Neuronal stem cell (in vitro differentiated cells): ENCODE measurements around the gene KLC3.

Source experiments
- DNase-seq: peaks from one replicate; pipeline ENCODE4 v3.0.0-alpha.2; 2013; ENCODE audit warnings: low spot score
- H2AFZ ChIP-seq: one replicate; pipeline ENCODE4 v1.6.1; 2013; ENCODE audit warnings: mild to moderate bottlenecking, low read length, inconsistent platforms
- H2AK5ac ChIP-seq: 2 replicates; pipeline ENCODE4 v1.6.1; 2013; ENCODE audit warnings: low read depth, mild to moderate bottlenecking, inconsistent platforms, low read length, moderate library complexity, mixed read lengths
- H2BK120ac ChIP-seq: 2 replicates; pipeline ENCODE4 v1.6.1; 2013; ENCODE audit warnings: low read depth, mild to moderate bottlenecking, inconsistent platforms, low read length, moderate library complexity, mixed read lengths
- H2BK12ac ChIP-seq: one replicate; pipeline ENCODE4 v1.6.1; 2013; ENCODE audit warnings: low read length, inconsistent platforms
- H2BK15ac ChIP-seq: 2 replicates; pipeline ENCODE4 v1.6.1; 2013; ENCODE audit warnings: mild to moderate bottlenecking, low read length, inconsistent platforms, mixed read lengths
- H2BK5ac ChIP-seq: one replicate; pipeline ENCODE4 v1.6.1; 2013; ENCODE audit warnings: inconsistent platforms, mild to moderate bottlenecking, low read length, moderate library complexity
- H3K14ac ChIP-seq: one replicate; pipeline ENCODE4 v1.6.1; 2013; ENCODE audit warnings: low read length, inconsistent platforms
- H3K18ac ChIP-seq: 2 replicates; pipeline ENCODE4 v1.6.1; 2013; ENCODE audit warnings: low read length, inconsistent platforms
- H3K23ac ChIP-seq: 2 replicates; pipeline ENCODE4 v1.6.1; 2013; ENCODE audit warnings: low read depth, mild to moderate bottlenecking, mixed read lengths, low read length, inconsistent platforms; ENCODE audit not compliant: poor library complexity
- H3K27ac ChIP-seq: replicated peaks from 3 replicates; pipeline ENCODE4 v1.5.1; 2013; ENCODE audit warnings: low read length, inconsistent platforms
- H3K27me3 ChIP-seq, 3 experiments: 2 replicates each; pipeline ENCODE4 v1.6.1; 2013; ENCODE audit warnings: low read length in 3 of 3, mild to moderate bottlenecking in 2 of 3, inconsistent platforms in 1 of 3, low read depth in 1 of 3, mixed read lengths in 1 of 3, moderate library complexity in 1 of 3; ENCODE audit not compliant: control insufficient read depth in 3 of 3, insufficient read depth in 3 of 3
- H3K36me3 ChIP-seq, 2 donors: replicated peaks in 1 of 2; 2 replicates each; pipeline ENCODE4 v1.6.1; 2013; ENCODE audit warnings: low read length in 2 of 2; ENCODE audit not compliant: control insufficient read depth in 2 of 2, insufficient read depth in 2 of 2
- H3K4ac ChIP-seq: 2 replicates; pipeline ENCODE4 v1.6.1; 2013; ENCODE audit warnings: inconsistent platforms, mild to moderate bottlenecking, low read length, moderate library complexity
- H3K4me1 ChIP-seq, 2 donors: 1 replicate in 1 of 2; 2 replicates in 1 of 2; pipeline ENCODE4 v1.6.1; 2013; ENCODE audit warnings: low read length in 2 of 2, low read depth in 1 of 2; ENCODE audit not compliant: control insufficient read depth in 2 of 2, insufficient read depth in 1 of 2
- H3K4me2 ChIP-seq: one replicate; pipeline ENCODE4 v1.6.1; 2013; ENCODE audit warnings: mild to moderate bottlenecking, low read length, inconsistent platforms; ENCODE audit not compliant: insufficient read depth, poor library complexity, severe bottlenecking
- H3K4me3 ChIP-seq, 2 donors: 2 replicates each; pipeline ENCODE4 v1.5.1; 2013; ENCODE audit warnings: low read length in 2 of 2, mild to moderate bottlenecking in 2 of 2, inconsistent platforms in 1 of 2, moderate library complexity in 1 of 2
- H3K79me1 ChIP-seq: one replicate; pipeline ENCODE4 v1.6.1; 2013; ENCODE audit warnings: low read depth, mild to moderate bottlenecking, inconsistent platforms, low read length, moderate library complexity
- H3K9ac ChIP-seq: one replicate; pipeline ENCODE4 v1.6.1; 2013; ENCODE audit warnings: mild to moderate bottlenecking, low read depth, low read length, inconsistent platforms; ENCODE audit not compliant: poor library complexity
- H3K9me3 ChIP-seq, 2 donors: replicated peaks in 1 of 2; 2 replicates each; pipeline versions ENCODE3 to v1.6.1; 2013; ENCODE audit warnings: low read length in 2 of 2, mild to moderate bottlenecking in 2 of 2, inconsistent platforms in 1 of 2, low read depth in 1 of 2, mixed read lengths in 1 of 2, moderate library complexity in 1 of 2; ENCODE audit not compliant: control insufficient read depth in 2 of 2, insufficient read depth in 1 of 2
- H4K8ac ChIP-seq: one replicate; pipeline ENCODE4 v1.6.1; 2013; ENCODE audit warnings: low read depth, mild to moderate bottlenecking, inconsistent platforms, low read length, moderate library complexity
- H4K91ac ChIP-seq: one replicate; pipeline ENCODE4 v1.6.1; 2013; ENCODE audit warnings: low read length, low read depth, mild to moderate bottlenecking, inconsistent platforms; ENCODE audit not compliant: poor library complexity
- WGBS, 2 donors: extraction: QIAGEN DNeasy Blood & Tissue Kit; methylation state at CpG; one replicate each; pipeline ENCODE4 v1.1.7; 2013; ENCODE audit warnings: missing lambda C conversion rate in 2 of 2, mixed read lengths in 1 of 2; ENCODE audit not compliant: insufficient read length in 2 of 2, insufficient replicate concordance in 1 of 2; ENCODE audit errors: extremely low coverage in 2 of 2; 5-methylcytosine and 5-hydroxymethylcytosine counted together

The KLC3 gene

DNA sequence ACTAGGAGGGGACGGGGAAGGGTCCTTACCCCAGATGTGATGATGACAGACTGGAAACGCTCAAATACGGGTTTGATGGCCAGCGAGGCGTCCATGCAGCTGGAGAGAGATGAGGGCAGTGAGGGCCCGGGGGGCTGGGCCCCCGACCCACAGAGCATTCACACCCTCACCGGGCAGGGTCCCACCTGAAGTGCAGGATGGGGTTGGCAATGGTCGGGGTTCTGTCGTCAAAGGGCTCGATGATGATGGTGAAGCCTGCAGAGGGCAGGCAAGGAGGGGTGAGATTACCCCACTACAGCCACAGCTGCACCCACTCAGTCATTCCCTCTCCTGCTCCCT, 16.9 kb downstream of the KLC3 start:
- Histone ChIP-seq H2BK120ac (no peak overlapping the region), H3K23ac (no peak overlapping the region), H4K8ac (no peak overlapping the region), H3K14ac (no peak overlapping the region), H2BK15ac (no peak overlapping the region), H3K79me1 (peaks cover 6% of the 10 kb centered on the region), H3K9me3 (peaks cover 0 to 5% of the 10 kb centered on the region in 2 donors), H4K91ac (no peak overlapping the region), H3K4me1 (no peaks in the 10 kb centered on the region), H3K4ac (no peak overlapping the region), H2BK12ac (no peak overlapping the region), H3K27me3 (no peaks in the 10 kb centered on the region), H3K18ac (no peak overlapping the region), H3K36me3 (peaks cover 65 to 87% of the 10 kb centered on the region in 2 donors), H2BK5ac (peak overlapping the region; percentile 5), H2AK5ac (no peak overlapping the region), H3K9ac (no peak overlapping the region), H2AFZ (no peak overlapping the region), H3K27ac (no peak overlapping the region), H3K4me2 (no peak overlapping the region), H3K4me3 (no peak overlapping the region)
- no peak for DNase-seq
- WGBS, 2 donors: no CpG with 5 or more reads among the region's 11 CpGs

DNA sequence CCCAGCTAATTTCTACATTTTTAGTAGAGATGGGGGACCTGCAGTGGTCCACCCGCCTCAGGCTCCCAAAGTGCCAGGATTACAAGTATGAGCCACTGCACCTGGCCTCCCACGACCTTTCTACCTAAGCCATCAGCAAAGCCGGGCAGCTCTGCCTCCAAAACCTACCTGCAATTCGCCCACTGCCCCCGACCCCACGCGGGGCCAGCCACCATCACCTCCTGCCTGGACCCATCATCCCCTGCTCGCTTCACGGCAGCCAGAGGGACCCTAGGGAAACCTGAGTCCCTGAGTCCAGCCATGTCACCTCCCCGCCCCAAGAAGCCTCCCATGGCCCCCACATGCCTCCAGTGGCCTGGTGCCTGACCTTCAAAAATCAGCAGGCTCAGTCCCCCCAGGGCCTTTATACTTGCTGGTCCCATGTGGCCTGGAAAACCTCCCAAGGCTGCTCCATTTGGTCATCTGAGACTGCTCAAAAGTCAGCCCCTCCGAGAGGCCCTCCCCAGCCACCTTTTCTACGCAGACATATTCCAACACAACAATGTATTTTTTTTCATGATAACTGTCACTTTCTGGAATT, 17.8 kb downstream of the KLC3 start:
- peaks cover 0 to 2% (median 0%) of the 10 kb centered on the region in 3 experiments for H3K27me3 ChIP-seq
- H3K18ac ChIP-seq: no peak overlapping the region
- H3K4me1 ChIP-seq: no peaks in the 10 kb centered on the region
- WGBS, 2 donors: no CpG with 5 or more reads among the region's 12 CpGs
- peak overlapping the region; percentile 85 for H3K23ac ChIP-seq
- no peak overlapping the region for H2BK120ac ChIP-seq
- no peak for DNase-seq
- H2BK15ac ChIP-seq: no peak overlapping the region
- peak overlapping the region; percentile 5 for H2BK5ac ChIP-seq
- H2AK5ac ChIP-seq: no peak overlapping the region
- H3K27ac ChIP-seq: no peak overlapping the region
- H3K79me1 ChIP-seq: peaks cover 6% of the 10 kb centered on the region
- no peak overlapping the region for H3K14ac ChIP-seq
- H3K9ac ChIP-seq: no peak overlapping the region
- peaks cover 0 to 5% of the 10 kb centered on the region in 2 donors for H3K9me3 ChIP-seq
- no peak overlapping the region for H2AFZ ChIP-seq
- no peak overlapping the region for H3K4me2 ChIP-seq
- no peak overlapping the region for H2BK12ac ChIP-seq
- no peak overlapping the region for H4K8ac ChIP-seq
- no peak overlapping the region for H4K91ac ChIP-seq
- no peak overlapping the region for H3K4ac ChIP-seq
- H3K4me3 ChIP-seq: no peak overlapping the region
- peaks cover 66 to 87% of the 10 kb centered on the region in 2 donors for H3K36me3 ChIP-seq

DNA sequence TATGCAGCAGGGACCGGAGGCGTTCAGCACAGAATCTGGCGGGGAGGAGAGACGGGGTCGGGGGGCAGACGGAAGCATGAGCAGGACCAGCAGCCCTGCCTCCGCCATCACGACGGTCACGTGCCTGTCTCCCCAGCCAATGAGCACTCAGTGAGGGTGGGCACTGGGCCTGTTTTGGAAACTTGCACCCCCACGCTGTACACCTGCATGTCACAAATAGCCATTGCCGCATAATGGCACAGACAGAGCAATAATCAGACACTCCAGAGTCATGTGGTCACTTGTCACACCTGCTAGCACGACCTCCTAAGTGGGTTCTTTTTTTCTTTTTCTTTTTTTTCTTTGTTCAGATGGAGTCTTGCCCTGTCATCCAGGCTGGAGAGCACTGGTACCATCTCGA, 21.1 kb downstream of the KLC3 start:
- WGBS, 2 donors: no CpG with 5 or more reads among the region's 14 CpGs
- H2BK5ac ChIP-seq: no peak overlapping the region
- H3K36me3 ChIP-seq: peaks cover 54 to 84% of the 10 kb centered on the region in 2 donors

DNA sequence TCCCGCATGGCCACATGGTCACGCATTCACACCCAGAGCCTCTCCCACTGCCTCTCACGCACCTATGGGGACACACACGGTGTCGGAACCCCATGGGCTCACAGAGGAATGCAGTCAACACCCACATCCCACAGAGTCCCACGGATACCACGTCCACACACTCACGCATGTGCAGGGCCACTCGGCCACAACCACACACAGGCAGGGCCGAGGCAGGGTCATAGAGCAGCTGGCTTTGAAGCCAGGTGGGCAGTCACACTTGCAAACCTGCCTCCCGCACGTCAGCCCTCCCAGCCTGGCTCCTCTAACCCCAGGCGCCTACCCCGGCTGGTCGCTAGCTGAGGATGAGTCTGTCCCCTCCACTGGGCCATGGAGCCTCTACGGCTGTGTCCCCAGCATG, 21.7 kb downstream of the KLC3 start:
- Histone ChIP-seq H2BK5ac (no peak overlapping the region), H4K8ac (no peak overlapping the region), H3K4me3 (no peak overlapping the region), H3K4ac (no peak overlapping the region), H2AFZ (no peak overlapping the region), H3K14ac (no peak overlapping the region), H2BK120ac (no peak overlapping the region), H2AK5ac (no peak overlapping the region), H3K27ac (no peak overlapping the region), H3K23ac (peak overlapping the region; percentile 89), H3K9me3 (peaks cover 0 to 2% of the 10 kb centered on the region in 2 donors), H3K36me3 (peaks cover 47 to 80% of the 10 kb centered on the region in 2 donors), H2BK12ac (no peak overlapping the region), H2BK15ac (no peak overlapping the region), H3K4me2 (no peak overlapping the region), H3K79me1 (peaks cover 10% of the 10 kb centered on the region), H4K91ac (no peak overlapping the region), H3K27me3 (peaks cover 0 to 2% (median 0%) of the 10 kb centered on the region in 3 experiments), H3K18ac (no peak overlapping the region), H3K4me1 (no peaks in the 10 kb centered on the region), H3K9ac (peak overlapping the region; percentile 67)
- WGBS, 2 donors: no CpG with 5 or more reads among the region's 16 CpGs
- no peak for DNase-seq

More for the DNA sequence above, 21.1 kb downstream of the KLC3 start:
- H2BK120ac ChIP-seq: no peak overlapping the region
- no peaks in the 10 kb centered on the region for H3K4me1 ChIP-seq
- no peak overlapping the region for H2AK5ac ChIP-seq
- no peak overlapping the region for H3K14ac ChIP-seq
- H3K27me3 ChIP-seq: peaks cover 0 to 2% (median 0%) of the 10 kb centered on the region in 3 experiments
- no peak for DNase-seq
- H3K4me3 ChIP-seq: no peak overlapping the region
- H2BK12ac ChIP-seq: no peak overlapping the region
- H3K9me3 ChIP-seq: peaks cover 0 to 2% of the 10 kb centered on the region in 2 donors
- H2BK15ac ChIP-seq: no peak overlapping the region
- H3K4ac ChIP-seq: no peak overlapping the region
- H3K4me2 ChIP-seq: no peak overlapping the region
- no peak overlapping the region for H2AFZ ChIP-seq
- peak overlapping the region; percentile 68 for H3K23ac ChIP-seq
- peak overlapping the region; percentile 36 for H3K18ac ChIP-seq
- H3K9ac ChIP-seq: no peak overlapping the region
- H3K27ac ChIP-seq: no peak overlapping the region
- peaks cover 10% of the 10 kb centered on the region for H3K79me1 ChIP-seq
- no peak overlapping the region for H4K8ac ChIP-seq
- H4K91ac ChIP-seq: no peak overlapping the region
